Measurements from ENCODE around the gene KLF5. TPM values are rescaled to one million over a fixed set of nuclear protein-coding genes. Genes with fewer than 3 reads are reported as not detected.

Gene KLF5
- total RNA-seq, 1 donor from 2014 or later, result 2.4 TPM

DNA sequence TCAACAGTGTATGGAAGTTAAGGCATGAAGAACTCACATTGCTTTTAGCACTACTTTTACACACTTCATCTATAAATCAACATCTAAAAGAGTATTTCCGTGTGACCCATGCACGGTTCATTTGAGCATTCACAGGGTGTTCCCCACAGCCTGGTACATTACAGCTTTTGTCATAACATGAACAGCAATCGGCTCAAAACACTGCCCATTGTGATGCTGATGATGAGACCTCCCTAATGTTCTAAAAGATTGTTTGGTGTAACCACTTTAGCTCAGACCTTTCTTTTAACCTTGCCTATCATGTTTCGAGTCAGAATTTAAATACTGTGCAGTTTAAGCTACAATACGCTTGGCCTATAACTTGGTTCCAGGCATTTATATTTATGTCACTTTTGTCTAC lies 4.1 kb upstream of the KLF5 start:
- Mint-ChIP-seq H3K4me3 (ENCODE audit: unreplicated experiment) (no peak overlapping the region), H3K27me3 (ENCODE audit: unreplicated experiment) (peaks cover 4% of the 10 kb centered on the region), H3K36me3 (ENCODE audit: low read depth, unreplicated experiment) (peaks cover 3% of the 10 kb centered on the region), H3K9me3 (ENCODE audit: unreplicated experiment) (no peaks in the 10 kb centered on the region), H3K4me1 (ENCODE audit: unreplicated experiment) (no peaks in the 10 kb centered on the region), H3K27ac (ENCODE audit: unreplicated experiment) (no peak overlapping the region)
- TF ChIP-seq, protein P1, sequence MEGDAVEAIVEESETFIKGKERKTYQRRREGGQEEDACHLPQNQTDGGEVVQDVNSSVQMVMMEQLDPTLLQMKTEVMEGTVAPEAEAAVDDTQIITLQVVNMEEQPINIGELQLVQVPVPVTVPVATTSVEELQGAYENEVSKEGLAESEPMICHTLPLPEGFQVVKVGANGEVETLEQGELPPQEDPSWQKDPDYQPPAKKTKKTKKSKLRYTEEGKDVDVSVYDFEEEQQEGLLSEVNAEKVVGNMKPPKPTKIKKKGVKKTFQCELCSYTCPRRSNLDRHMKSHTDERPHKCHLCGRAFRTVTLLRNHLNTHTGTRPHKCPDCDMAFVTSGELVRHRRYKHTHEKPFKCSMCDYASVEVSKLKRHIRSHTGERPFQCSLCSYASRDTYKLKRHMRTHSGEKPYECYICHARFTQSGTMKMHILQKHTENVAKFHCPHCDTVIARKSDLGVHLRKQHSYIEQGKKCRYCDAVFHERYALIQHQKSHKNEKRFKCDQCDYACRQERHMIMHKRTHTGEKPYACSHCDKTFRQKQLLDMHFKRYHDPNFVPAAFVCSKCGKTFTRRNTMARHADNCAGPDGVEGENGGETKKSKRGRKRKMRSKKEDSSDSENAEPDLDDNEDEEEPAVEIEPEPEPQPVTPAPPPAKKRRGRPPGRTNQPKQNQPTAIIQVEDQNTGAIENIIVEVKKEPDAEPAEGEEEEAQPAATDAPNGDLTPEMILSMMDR (IDR thresholded peaks at IDR 0.05; ENCODE audit: unreplicated experiment), result no peak
- DNase-seq (ENCODE audit: low spot score), result no peak

DNA sequence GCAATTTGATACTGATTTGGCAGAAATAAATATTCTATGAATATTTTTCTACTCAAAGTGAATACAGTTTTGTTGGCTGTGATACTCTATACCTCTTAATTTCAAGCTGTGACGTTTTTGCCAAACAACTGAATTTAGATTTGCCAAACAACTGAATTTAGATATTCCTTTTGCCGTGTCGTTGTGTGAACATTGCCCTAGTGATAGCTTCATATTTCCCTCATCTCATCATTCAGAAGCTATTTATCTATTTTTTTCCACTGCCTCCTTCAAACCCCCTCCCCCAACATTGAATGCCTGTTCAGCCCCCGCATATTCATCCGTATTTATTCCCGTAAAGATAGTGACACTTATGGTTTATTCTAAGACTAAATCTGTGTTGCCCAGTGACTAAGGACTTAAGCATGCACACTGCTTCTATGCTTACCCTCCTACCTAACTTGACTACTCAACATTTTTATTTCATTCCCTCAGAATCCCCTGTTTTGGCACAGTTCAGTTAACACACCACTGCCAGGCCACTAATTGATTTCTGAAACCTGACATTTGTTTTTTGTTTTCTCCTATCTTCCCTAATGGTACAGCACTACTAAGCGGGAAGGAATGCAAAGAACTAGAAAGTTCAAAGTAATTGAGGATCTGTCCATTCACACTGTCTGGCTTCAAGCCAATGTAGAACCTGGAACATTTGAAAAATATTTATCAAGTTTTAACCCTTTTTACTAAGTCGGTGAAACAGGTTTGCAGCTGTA lies 2.8 kb upstream of the KLF5 start:
- Mint-ChIP-seq H3K36me3 (ENCODE audit: low read depth, unreplicated experiment) (peaks cover 3% of the 10 kb centered on the region), H3K4me1 (ENCODE audit: unreplicated experiment) (peaks cover 7% of the 10 kb centered on the region), H3K27ac (ENCODE audit: unreplicated experiment) (no peak overlapping the region), H3K4me3 (ENCODE audit: unreplicated experiment) (no peak overlapping the region), H3K9me3 (ENCODE audit: unreplicated experiment) (no peaks in the 10 kb centered on the region), H3K27me3 (ENCODE audit: unreplicated experiment) (peaks cover 4% of the 10 kb centered on the region)
- TF ChIP-seq, protein P1 (IDR thresholded peaks at IDR 0.05; ENCODE audit: unreplicated experiment), result no peak
- no peak for DNase-seq (ENCODE audit: low spot score)

DNA sequence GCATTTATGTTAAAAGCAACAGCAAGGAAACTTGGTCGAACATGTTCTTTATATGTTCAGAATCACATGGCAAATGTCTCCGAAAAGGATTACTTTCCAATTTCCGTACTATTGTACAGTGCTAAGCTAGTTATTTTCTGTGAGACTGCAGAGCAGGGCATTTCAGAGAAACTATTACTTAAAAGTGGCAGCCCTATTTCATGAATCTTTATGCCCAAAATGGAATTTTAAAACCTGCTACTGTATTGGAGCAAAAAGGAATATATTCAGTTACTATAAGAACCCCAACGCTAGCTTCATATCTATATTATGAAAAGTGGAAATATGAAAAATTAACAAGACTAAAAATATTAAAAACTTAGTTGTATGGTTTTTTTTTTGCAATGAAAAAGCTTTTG lies 2.2 kb upstream of the KLF5 start:
- no peaks in the 10 kb centered on the region for H3K9me3 Mint-ChIP-seq (ENCODE audit: unreplicated experiment)
- H3K4me1 Mint-ChIP-seq (ENCODE audit: unreplicated experiment), result peaks cover 7% of the 10 kb centered on the region
- peaks cover 3% of the 10 kb centered on the region for H3K36me3 Mint-ChIP-seq (ENCODE audit: low read depth, unreplicated experiment)
- peaks cover 6% of the 10 kb centered on the region for H3K27me3 Mint-ChIP-seq (ENCODE audit: unreplicated experiment)
- H3K27ac Mint-ChIP-seq (ENCODE audit: unreplicated experiment), result no peak overlapping the region
- TF ChIP-seq, protein P1 (IDR thresholded peaks at IDR 0.05; ENCODE audit: unreplicated experiment), result no peak
- no peak overlapping the region for H3K4me3 Mint-ChIP-seq (ENCODE audit: unreplicated experiment)
- no peak for DNase-seq (ENCODE audit: low spot score)

DNA sequence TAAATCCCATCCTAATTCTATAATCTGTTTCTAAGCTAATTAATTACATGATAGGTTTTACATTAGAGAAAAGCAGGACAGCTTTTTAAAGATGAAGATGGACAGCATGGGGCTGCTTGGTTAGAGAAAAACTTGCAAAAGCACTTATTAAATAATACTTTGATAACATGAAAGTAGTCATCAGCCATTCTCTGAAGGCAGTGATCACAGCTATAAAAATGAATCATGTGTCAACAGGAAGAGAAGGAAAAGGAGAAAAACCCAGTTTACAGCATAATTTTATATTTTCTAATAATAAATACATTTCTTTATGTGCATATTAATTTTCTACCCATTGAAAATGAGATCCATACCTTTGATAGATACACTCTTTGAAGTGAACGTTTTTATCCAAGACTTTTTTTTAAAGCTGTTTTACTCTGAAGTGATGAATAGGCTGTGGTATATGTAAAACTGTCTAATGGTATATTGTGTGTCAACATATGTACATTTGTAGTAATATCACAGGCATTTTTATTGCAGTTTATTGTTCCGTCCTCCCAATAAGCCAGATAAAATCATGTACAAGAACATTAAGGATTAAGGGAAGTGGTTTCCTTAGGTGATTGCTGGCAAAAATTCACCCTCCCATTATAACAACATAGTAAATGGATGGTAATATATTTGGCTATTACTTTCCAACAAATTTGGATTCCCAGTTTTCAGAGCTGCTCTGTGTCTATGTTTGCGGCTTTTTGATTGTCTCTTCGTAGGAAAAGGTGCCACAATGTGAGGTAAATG lies 1.3 kb upstream of the KLF5 start:
- H3K4me3 Mint-ChIP-seq (ENCODE audit: unreplicated experiment), result peak overlapping the region; percentile 91
- H3K27me3 Mint-ChIP-seq (ENCODE audit: unreplicated experiment), result peaks cover 8% of the 10 kb centered on the region

More for the DNA sequence above, 1.3 kb upstream of the KLF5 start:
- DNase-seq (ENCODE audit: low spot score), result no peak
- TF ChIP-seq, protein P1 (IDR thresholded peaks at IDR 0.05; ENCODE audit: unreplicated experiment), result no peak
- Mint-ChIP-seq H3K36me3 (ENCODE audit: low read depth, unreplicated experiment) (peaks cover 3% of the 10 kb centered on the region), H3K27ac (ENCODE audit: unreplicated experiment) (no peak overlapping the region), H3K9me3 (ENCODE audit: unreplicated experiment) (no peaks in the 10 kb centered on the region), H3K4me1 (ENCODE audit: unreplicated experiment) (peaks cover 7% of the 10 kb centered on the region)
